Measurements from ENCODE around the gene INSIG2. TPM values are rescaled to one million over a fixed set of nuclear protein-coding genes. Genes with fewer than 3 reads are reported as not detected.

Gene INSIG2
- total and polyA plus RNA-seq, 2 of the 4 experiments (the other 2 are of a cell fraction), result 9.1 to 11.7 TPM

GRCh38 chr2:118105497-118105896 is 17.2 kb downstream of the INSIG2 start:
- no peak overlapping the region for H3K4me2 ChIP-seq (ENCODE audit: low read depth, low read length)
- no peak overlapping the region for H4K5ac ChIP-seq (ENCODE audit: low read depth, low read length)
- H2AFZ ChIP-seq (replicated peaks; ENCODE audit: low read length, poor library complexity), result no peak overlapping the region
- H3K4ac ChIP-seq (ENCODE audit: low read depth, low read length), result no peak overlapping the region
- ChIA-PET POLR2A (ENCODE audit: unreplicated experiment) (no interaction called here), CTCF (interaction anchor here (1.0 kb wide), 1 partner anchor 9 kb away, joined by 3 read pairs; no protein-coding TSS in a partner anchor)
- H2BK5ac ChIP-seq (ENCODE audit: low read depth, low read length, poor library complexity, severe bottlenecking), result no peak overlapping the region
- ATAC-seq (ENCODE audit: low read depth) (no peak), DNase-seq (no peak)
- no peak overlapping the region for H4K91ac ChIP-seq (ENCODE audit: insufficient read depth, low read depth, low read length)
- in situ Hi-C loops (cut with MboI; ENCODE audit: low sequenced_read_pairs) (no loop called here), intact Hi-C loops (cut with micrococcal nuclease) (no loop called here), dilution Hi-C loops (cut with HindIII; ENCODE audit: low sequenced_read_pairs, unreplicated experiment) (no loop called here)
- 0 out of 2 replicates have a peak, but pooled peaks cover 2% of the 10 kb centered on the region for H3K9me1 ChIP-seq (ENCODE audit: insufficient read depth, low read length)
- no peak overlapping the region for H3K56ac ChIP-seq (ENCODE audit: extremely low read depth, insufficient read depth, low read length)
- no peak overlapping the region for H3K9ac ChIP-seq (ENCODE audit: low read depth, low read length)
- no peak overlapping the region for H3K23ac ChIP-seq (ENCODE audit: low read depth, low read length)
- H2AK5ac ChIP-seq (ENCODE audit: low read depth, low read length), result no peak overlapping the region
- no CpG with 5 or more reads among the region's 4 CpGs for WGBS, 2 experiments (ENCODE audit: extremely low coverage in 2 of 2, insufficient read length in 1 of 2)
- H3K36me3 ChIP-seq (ENCODE audit: control insufficient read depth, insufficient read depth, low read length), result peaks cover 2% of the 10 kb centered on the region; the same call in 1 of the 2 replicates
- no peak overlapping the region for H2BK15ac ChIP-seq (ENCODE audit: low read depth, low read length)
- H2BK20ac ChIP-seq (ENCODE audit: low read depth, low read length), result no peak overlapping the region
- no peak overlapping the region for H2AK9ac ChIP-seq (replicated peaks; ENCODE audit: low read depth, low read length, poor library complexity)
- peaks cover 0 to 4% of the 10 kb centered on the region in 2 experiments; a peak in 2 of 4 replicates for H3K79me1 ChIP-seq (ENCODE audit: low read depth in 1 of 2, low read length in 2 of 2)
- H4K8ac ChIP-seq (ENCODE audit: low read depth in 2 of 2, low read length in 2 of 2), result no peak overlapping the region
- no peak overlapping the region for H2BK120ac ChIP-seq (ENCODE audit: low read depth, low read length)
- H3K18ac ChIP-seq (ENCODE audit: low read depth, low read length), result no peak overlapping the region
- no peaks in the 10 kb centered on the region for H3K9me3 ChIP-seq (ENCODE audit: control insufficient read depth, insufficient read depth, low read length)
- BruUV-seq (replicated peaks), result no TSS peak
- H4K20me1 ChIP-seq (ENCODE audit: insufficient read depth, low read length), result no peaks in the 10 kb centered on the region
- no peak overlapping the region for H3K4me3 ChIP-seq (ENCODE audit: insufficient read depth, low read depth, low read length)
- H3K27me3 ChIP-seq (ENCODE audit: control insufficient read depth, insufficient read depth, low read length), result no peaks in the 10 kb centered on the region
- H3K14ac ChIP-seq (replicated peaks; ENCODE audit: low read depth, low read length), result no peak overlapping the region
- TF ChIP-seq MAFK (IDR thresholded peaks at IDR 0.05; ENCODE audit: low read depth, low read length) (no peak), RCOR1 (IDR thresholded peaks at IDR 0.05; ENCODE audit: insufficient replicate concordance, low read length) (no peak), MXI1 (IDR thresholded peaks at IDR 0.05; ENCODE audit: borderline replicate concordance, low read depth, low read length) (no peak), RFX5 (IDR thresholded peaks at IDR 0.05; ENCODE audit: low read depth, low read length) (no peak), BHLHE40 (IDR thresholded peaks at IDR 0.05; ENCODE audit: low read depth, low read length) (no peak), RAD21 (IDR thresholded peaks at IDR 0.05; ENCODE audit: low read length) (no peak)
- TF ChIP-seq, protein P1, sequence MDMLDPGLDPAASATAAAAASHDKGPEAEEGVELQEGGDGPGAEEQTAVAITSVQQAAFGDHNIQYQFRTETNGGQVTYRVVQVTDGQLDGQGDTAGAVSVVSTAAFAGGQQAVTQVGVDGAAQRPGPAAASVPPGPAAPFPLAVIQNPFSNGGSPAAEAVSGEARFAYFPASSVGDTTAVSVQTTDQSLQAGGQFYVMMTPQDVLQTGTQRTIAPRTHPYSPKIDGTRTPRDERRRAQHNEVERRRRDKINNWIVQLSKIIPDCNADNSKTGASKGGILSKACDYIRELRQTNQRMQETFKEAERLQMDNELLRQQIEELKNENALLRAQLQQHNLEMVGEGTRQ (IDR thresholded peaks at IDR 0.05; ENCODE audit: low read depth, low read length), result no peak
- H3K4me1 ChIP-seq (ENCODE audit: control insufficient read depth, insufficient read depth, low read length), result 0 out of 2 replicates have a peak, but pooled peaks cover 3% of the 10 kb centered on the region
- H3K27ac ChIP-seq (ENCODE audit: insufficient read depth, low read length), result no peak overlapping the region
